Measurements from ENCODE around the gene OPHN1.
"Not testable (repeated sequence)": the region's sequence is repeated elsewhere in the genome, so short reads cannot be mapped to it uniquely, and the experiment has no call there.

OPHN1 gene

GRCh38 chrX:68090266-68090665, 343.0 kb downstream of the OPHN1 start:
- Mint-ChIP-seq H3K9me3 (no peaks in the 10 kb centered on the region), H3K36me3 (no peaks in the 10 kb centered on the region), H3K4me3 (no peak overlapping the region), H3K27me3 (no peaks in the 10 kb centered on the region), H3K27ac (no peak overlapping the region), H3K4me1 (no peaks in the 10 kb centered on the region)
- ATAC-seq (replicated peaks) (no peak), DNase-seq (no peak)

GRCh38 chrX:68087526-68087925, 345.8 kb downstream of the OPHN1 start:
- Mint-ChIP-seq H3K27me3 (no peaks in the 10 kb centered on the region), H3K36me3 (no peaks in the 10 kb centered on the region), H3K4me3 (no peak overlapping the region), H3K9me3 (no peaks in the 10 kb centered on the region), H3K27ac (no peak overlapping the region), H3K4me1 (no peaks in the 10 kb centered on the region)
- DNase-seq (no peak), ATAC-seq (replicated peaks) (no peak)

GRCh38 chrX:68086709-68087108, 346.6 kb downstream of the OPHN1 start:
- no peaks in the 10 kb centered on the region for H3K36me3 Mint-ChIP-seq
- H3K27ac Mint-ChIP-seq = no peak overlapping the region
- no peaks in the 10 kb centered on the region for H3K4me1 Mint-ChIP-seq
- DNase-seq (no peak), ATAC-seq (replicated peaks) (no peak)
- no peak overlapping the region for H3K4me3 Mint-ChIP-seq
- H3K9me3 Mint-ChIP-seq = no peaks in the 10 kb centered on the region
- no peaks in the 10 kb centered on the region for H3K27me3 Mint-ChIP-seq

- no peak overlapping the region for H3K27ac Mint-ChIP-seq
- peaks cover 0 to 4% of the 10 kb centered on the region in 2 donors for H3K27me3 Mint-ChIP-seq
- no peaks in the 10 kb centered on the region for H3K4me1 Mint-ChIP-seq
- ATAC-seq (replicated peaks) (no peak), DNase-seq (no peak)
- H3K36me3 Mint-ChIP-seq = no peaks in the 10 kb centered on the region
- H3K9me3 Mint-ChIP-seq = no peaks in the 10 kb centered on the region
- H3K4me3 Mint-ChIP-seq = no peak overlapping the region
Measured at GRCh38 chrX:68084765-68085164, 348.5 kb downstream of the OPHN1 start.

GRCh38 chrX:68083510-68083909, 349.8 kb downstream of the OPHN1 start:
- no peak for DNase-seq
- no peak overlapping the region for H3K4me3 Mint-ChIP-seq
- ATAC-seq (replicated peaks) = no peak
- H3K27me3 Mint-ChIP-seq = peaks cover 0 to 4% of the 10 kb centered on the region in 2 donors
- peaks cover 0 to 5% of the 10 kb centered on the region in 2 donors for H3K9me3 Mint-ChIP-seq
- H3K36me3 Mint-ChIP-seq = no peaks in the 10 kb centered on the region
- H3K27ac Mint-ChIP-seq = no peak overlapping the region
- H3K4me1 Mint-ChIP-seq = no peaks in the 10 kb centered on the region

- H3K36me3 Mint-ChIP-seq = no peaks in the 10 kb centered on the region
- peaks cover 0 to 4% of the 10 kb centered on the region in 2 donors for H3K27me3 Mint-ChIP-seq
- no peak overlapping the region for H3K4me3 Mint-ChIP-seq
- DNase-seq = no peak
- ATAC-seq (replicated peaks) = no peak
- H3K27ac Mint-ChIP-seq = no peak overlapping the region
- H3K4me1 Mint-ChIP-seq = no peaks in the 10 kb centered on the region
- peaks cover 0 to 5% of the 10 kb centered on the region in 2 donors for H3K9me3 Mint-ChIP-seq
Measured at GRCh38 chrX:68079961-68080360, 353.3 kb downstream of the OPHN1 start.

- not testable (repeated sequence) for ATAC-seq (replicated peaks); H3K36me3 Mint-ChIP-seq; H3K9me3 Mint-ChIP-seq; DNase-seq; H3K4me1 Mint-ChIP-seq; H3K4me3 Mint-ChIP-seq; H3K27me3 Mint-ChIP-seq; H3K27ac Mint-ChIP-seq
Measured at GRCh38 chrX:68078801-68079200, 354.5 kb downstream of the OPHN1 start.

- no peak for ATAC-seq (replicated peaks)
Measured at GRCh38 chrX:68077378-68077777, 355.9 kb downstream of the OPHN1 start.

GRCh38 chrX:68072041-68072440, 361.3 kb downstream of the OPHN1 start:
- H3K4me1 Mint-ChIP-seq = no peaks in the 10 kb centered on the region
- no peak overlapping the region for H3K4me3 Mint-ChIP-seq
- no peaks in the 10 kb centered on the region for H3K27me3 Mint-ChIP-seq
- no peak overlapping the region for H3K27ac Mint-ChIP-seq
- no peaks in the 10 kb centered on the region for H3K36me3 Mint-ChIP-seq
- no peak for ATAC-seq (replicated peaks)
- H3K9me3 Mint-ChIP-seq = no peaks in the 10 kb centered on the region
- DNase-seq = no peak

More at GRCh38 chrX:68077378-68077777, 355.9 kb downstream of the OPHN1 start:
- Mint-ChIP-seq H3K27ac (no peak overlapping the region), H3K4me3 (no peak overlapping the region), H3K9me3 (peaks cover 0 to 5% of the 10 kb centered on the region in 2 donors), H3K36me3 (no peaks in the 10 kb centered on the region), H3K27me3 (peaks cover 0 to 4% of the 10 kb centered on the region in 2 donors), H3K4me1 (no peaks in the 10 kb centered on the region)
- DNase-seq = no peak

GRCh38 chrX:68070119-68070518, 363.2 kb downstream of the OPHN1 start:
- ATAC-seq (replicated peaks); H3K27me3 Mint-ChIP-seq; H3K27ac Mint-ChIP-seq; H3K4me1 Mint-ChIP-seq; H3K4me3 Mint-ChIP-seq; DNase-seq; H3K9me3 Mint-ChIP-seq; H3K36me3 Mint-ChIP-seq: not testable (repeated sequence)

- DNase-seq (no peak), ATAC-seq (replicated peaks) (no peak)
- H3K9me3 Mint-ChIP-seq = no peaks in the 10 kb centered on the region
- H3K4me3 Mint-ChIP-seq = no peak overlapping the region
- H3K4me1 Mint-ChIP-seq = peaks cover 3 to 6% of the 10 kb centered on the region in 2 donors
- no peaks in the 10 kb centered on the region for H3K27me3 Mint-ChIP-seq
- no peaks in the 10 kb centered on the region for H3K36me3 Mint-ChIP-seq
- no peak overlapping the region for H3K27ac Mint-ChIP-seq
Measured at GRCh38 chrX:68061206-68061535, 372.1 kb downstream of the OPHN1 start.

GRCh38 chrX:68060506-68061205, 372.6 kb downstream of the OPHN1 start:
- DNase-seq (no peak), ATAC-seq (replicated peaks) (peak; percentile 60 to 65)
- no peaks in the 10 kb centered on the region for H3K36me3 Mint-ChIP-seq
- H3K27ac Mint-ChIP-seq = no peak overlapping the region
- H3K27me3 Mint-ChIP-seq = no peaks in the 10 kb centered on the region
- no peak overlapping the region for H3K4me3 Mint-ChIP-seq
- peaks cover 3 to 6% of the 10 kb centered on the region in 2 donors for H3K4me1 Mint-ChIP-seq
- no peaks in the 10 kb centered on the region for H3K9me3 Mint-ChIP-seq

GRCh38 chrX:68059469-68059868, 373.8 kb downstream of the OPHN1 start:
- DNase-seq (no peak), ATAC-seq (replicated peaks) (no peak)
- no peak overlapping the region for H3K4me3 Mint-ChIP-seq
- no peak overlapping the region for H3K27ac Mint-ChIP-seq
- H3K27me3 Mint-ChIP-seq = no peaks in the 10 kb centered on the region
- no peaks in the 10 kb centered on the region for H3K36me3 Mint-ChIP-seq
- no peaks in the 10 kb centered on the region for H3K9me3 Mint-ChIP-seq
- peaks cover 3 to 6% of the 10 kb centered on the region in 2 donors for H3K4me1 Mint-ChIP-seq

GRCh38 chrX:68049466-68049865, 383.8 kb downstream of the OPHN1 start:
- no peak for DNase-seq
- H3K4me1 Mint-ChIP-seq = no peaks in the 10 kb centered on the region
- no peaks in the 10 kb centered on the region for H3K27me3 Mint-ChIP-seq
- no peak overlapping the region for H3K4me3 Mint-ChIP-seq
- H3K9me3 Mint-ChIP-seq = no peaks in the 10 kb centered on the region
- H3K36me3 Mint-ChIP-seq = no peaks in the 10 kb centered on the region
- H3K27ac Mint-ChIP-seq = no peak overlapping the region
- ATAC-seq (replicated peaks) = no peak

- H3K9me3 Mint-ChIP-seq = no peaks in the 10 kb centered on the region
- no peaks in the 10 kb centered on the region for H3K27me3 Mint-ChIP-seq
- ATAC-seq (replicated peaks) (no peak), DNase-seq (no peak)
- no peaks in the 10 kb centered on the region for H3K36me3 Mint-ChIP-seq
- H3K4me1 Mint-ChIP-seq = no peaks in the 10 kb centered on the region
- no peak overlapping the region for H3K27ac Mint-ChIP-seq
- no peak overlapping the region for H3K4me3 Mint-ChIP-seq
Measured at GRCh38 chrX:68048774-68049173, 384.5 kb downstream of the OPHN1 start.
